ENCODE data around the gene FKBP4. TPM values are rescaled to one million over a fixed set of nuclear protein-coding genes. Genes with fewer than 3 reads are reported as not detected.

The FKBP4 gene
- total RNA-seq, 1 experiment from 2014 or later = 77.2 TPM

- no peak for DNase-seq (ENCODE audit: low read depth)
Measured at GRCh38 chr12:2779281-2779680, 15.5 kb upstream of the FKBP4 start.

GRCh38 chr12:2783936-2784600 is 10.7 kb upstream of the FKBP4 start:
- DNase-seq (ENCODE audit: low read depth) = peak; percentile 42

GRCh38 chr12:2785017-2785416 is 9.8 kb upstream of the FKBP4 start:
- DNase-seq (ENCODE audit: low read depth) = no peak

GRCh38 chr12:2791089-2791488 is 3.7 kb upstream of the FKBP4 start:
- DNase-seq (ENCODE audit: low read depth) = no peak

- no peak for DNase-seq (ENCODE audit: low read depth)
Measured at GRCh38 chr12:2792671-2793500, 1.9 kb upstream of the FKBP4 start.

GRCh38 chr12:2793561-2793960 is 1.2 kb upstream of the FKBP4 start:
- no peak for DNase-seq (ENCODE audit: low read depth)

- DNase-seq (ENCODE audit: low read depth) = no peak
Measured at GRCh38 chr12:2794191-2794735, 507 bp upstream of the FKBP4 start.

- DNase-seq (ENCODE audit: low read depth) = peak; percentile 36
Measured at GRCh38 chr12:2795291-2796186, 769 bp downstream of the FKBP4 start.

GRCh38 chr12:2796187-2796666 is 1.5 kb downstream of the FKBP4 start:
- no peak for DNase-seq (ENCODE audit: low read depth)

GRCh38 chr12:2797721-2798418 is 3.1 kb downstream of the FKBP4 start:
- no peak for DNase-seq (ENCODE audit: low read depth)

- DNase-seq (ENCODE audit: low read depth) = no peak
Measured at GRCh38 chr12:2800046-2800570, 5.3 kb downstream of the FKBP4 start.

- no peak for DNase-seq (ENCODE audit: low read depth)
Measured at GRCh38 chr12:2801044-2801783, 6.4 kb downstream of the FKBP4 start.

GRCh38 chr12:2803635-2804392 is 9.0 kb downstream of the FKBP4 start:
- no peak for DNase-seq (ENCODE audit: low read depth)

- peak; percentile 23 for DNase-seq (ENCODE audit: low read depth)
Measured at GRCh38 chr12:2804393-2805142, 9.8 kb downstream of the FKBP4 start.

GRCh38 chr12:2805143-2805520 is 10.4 kb downstream of the FKBP4 start:
- no peak for DNase-seq (ENCODE audit: low read depth)

GRCh38 chr12:2806700-2807099 is 11.9 kb downstream of the FKBP4 start:
- no peak for DNase-seq (ENCODE audit: low read depth)

- DNase-seq (ENCODE audit: low read depth) = no peak
Measured at GRCh38 chr12:2811801-2812200, 17.0 kb downstream of the FKBP4 start.

Measured in HT1080 (cell line).